Endothelial cell of umbilical vein (primary cell): ENCODE results near the gene ULK2.

Experiments
- FOS ChIP-seq: IDR thresholded peaks from 2 replicates; pipeline ENCODE4 v1.6.1; 2011; ENCODE audit warnings: mild to moderate bottlenecking, low read length, moderate library complexity, borderline replicate concordance; ENCODE audit not compliant: insufficient read depth
- JUN ChIP-seq: IDR thresholded peaks from 2 replicates; pipeline ENCODE4 v1.6.1; 2011; ENCODE audit warnings: borderline replicate concordance, low read depth; ENCODE audit not compliant: insufficient read length, insufficient read depth
- POLR2AphosphoS5 ChIP-seq: IDR thresholded peaks from 2 replicates; pipeline ENCODE4 v1.6.1; 2012; ENCODE audit warnings: low read depth, mild to moderate bottlenecking, control low read depth, low read length, moderate library complexity; ENCODE audit not compliant: insufficient read depth
- TF ChIP-seq, protein P1 (sequence below): IDR thresholded peaks from 2 replicates; pipeline ENCODE4 v1.6.1; 2011; ENCODE audit not compliant: insufficient read depth, insufficient read length
- TF ChIP-seq, protein P2 (sequence below), 2 donors: IDR thresholded peaks; 1 replicate in 1 of 2; 2 replicates in 1 of 2; pipeline ENCODE4 v1.5.1; 2011; ENCODE audit warnings: low read length in 2 of 2, mild to moderate bottlenecking in 2 of 2, moderate library complexity in 2 of 2, control low read depth in 1 of 2, inconsistent platforms in 1 of 2, low read depth in 1 of 2; ENCODE audit not compliant: insufficient read depth in 1 of 2; ENCODE audit errors: extremely low read depth in 1 of 2

DNA sequence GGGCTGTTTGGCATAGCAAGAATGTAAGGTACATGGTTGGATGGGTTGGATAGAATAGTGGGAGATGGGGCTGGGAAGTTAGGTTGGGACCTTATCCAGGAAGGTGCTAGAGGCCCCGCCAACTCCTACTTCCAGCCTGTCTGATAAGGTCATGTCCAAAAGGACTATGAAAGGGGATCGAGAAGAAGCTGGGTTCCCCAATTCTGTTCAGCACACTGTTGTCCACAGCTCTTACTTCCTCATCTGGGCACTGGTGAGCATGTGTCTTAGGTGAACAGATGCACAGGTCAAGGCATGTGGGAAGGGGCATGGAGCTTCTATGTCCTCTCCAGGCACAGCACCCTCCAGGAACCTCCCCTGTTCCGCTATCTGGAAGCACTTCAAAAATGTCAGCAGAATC lies 5.6 kb upstream of the ULK2 start:
- TF ChIP-seq, protein P1, sequence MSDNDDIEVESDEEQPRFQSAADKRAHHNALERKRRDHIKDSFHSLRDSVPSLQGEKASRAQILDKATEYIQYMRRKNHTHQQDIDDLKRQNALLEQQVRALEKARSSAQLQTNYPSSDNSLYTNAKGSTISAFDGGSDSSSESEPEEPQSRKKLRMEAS, result no peak
- TF ChIP-seq, protein P2, sequence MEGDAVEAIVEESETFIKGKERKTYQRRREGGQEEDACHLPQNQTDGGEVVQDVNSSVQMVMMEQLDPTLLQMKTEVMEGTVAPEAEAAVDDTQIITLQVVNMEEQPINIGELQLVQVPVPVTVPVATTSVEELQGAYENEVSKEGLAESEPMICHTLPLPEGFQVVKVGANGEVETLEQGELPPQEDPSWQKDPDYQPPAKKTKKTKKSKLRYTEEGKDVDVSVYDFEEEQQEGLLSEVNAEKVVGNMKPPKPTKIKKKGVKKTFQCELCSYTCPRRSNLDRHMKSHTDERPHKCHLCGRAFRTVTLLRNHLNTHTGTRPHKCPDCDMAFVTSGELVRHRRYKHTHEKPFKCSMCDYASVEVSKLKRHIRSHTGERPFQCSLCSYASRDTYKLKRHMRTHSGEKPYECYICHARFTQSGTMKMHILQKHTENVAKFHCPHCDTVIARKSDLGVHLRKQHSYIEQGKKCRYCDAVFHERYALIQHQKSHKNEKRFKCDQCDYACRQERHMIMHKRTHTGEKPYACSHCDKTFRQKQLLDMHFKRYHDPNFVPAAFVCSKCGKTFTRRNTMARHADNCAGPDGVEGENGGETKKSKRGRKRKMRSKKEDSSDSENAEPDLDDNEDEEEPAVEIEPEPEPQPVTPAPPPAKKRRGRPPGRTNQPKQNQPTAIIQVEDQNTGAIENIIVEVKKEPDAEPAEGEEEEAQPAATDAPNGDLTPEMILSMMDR (IDR thresholded peaks at IDR 0.05; ENCODE audit: extremely low read depth in 1 of 2, insufficient read depth in 1 of 2, low read depth in 1 of 2, low read length in 2 of 2), result no peak
- TF ChIP-seq JUN, result no peak
- no peak for TF ChIP-seq POLR2AphosphoS5
- TF ChIP-seq FOS, result no peak
